Ovary (tissue), 3 donors: ENCODE measurements around the gene TGIF1.

Experiments
- EP300 ChIP-seq: sonication (generic); formaldehyde crosslinking; IDR thresholded peaks from one replicate; pipeline ENCODE4 v1.6.1; 2017; ENCODE audit warnings: antibody characterized with exemption
- POLR2A ChIP-seq: fragments of 450-650 bp; IDR thresholded peaks from one replicate; pipeline ENCODE4 v1.6.1; 2017; ENCODE audit warnings: antibody characterized with exemption, mild to moderate bottlenecking, moderate library complexity
- TF ChIP-seq, protein P1 (sequence below), 3 donors: fragments of 450-650 bp in 2 of 3; fragments of 200-600 bp in 1 of 3; IDR thresholded peaks; one replicate each; pipeline versions ENCODE4 v1.5.1 to v1.8.0; 2016 to 2022; ENCODE audit warnings: antibody characterized with exemption in 3 of 3, mild to moderate bottlenecking in 1 of 3
- donor health status: DM: no; HTN: no; CAD: no.

DNA sequence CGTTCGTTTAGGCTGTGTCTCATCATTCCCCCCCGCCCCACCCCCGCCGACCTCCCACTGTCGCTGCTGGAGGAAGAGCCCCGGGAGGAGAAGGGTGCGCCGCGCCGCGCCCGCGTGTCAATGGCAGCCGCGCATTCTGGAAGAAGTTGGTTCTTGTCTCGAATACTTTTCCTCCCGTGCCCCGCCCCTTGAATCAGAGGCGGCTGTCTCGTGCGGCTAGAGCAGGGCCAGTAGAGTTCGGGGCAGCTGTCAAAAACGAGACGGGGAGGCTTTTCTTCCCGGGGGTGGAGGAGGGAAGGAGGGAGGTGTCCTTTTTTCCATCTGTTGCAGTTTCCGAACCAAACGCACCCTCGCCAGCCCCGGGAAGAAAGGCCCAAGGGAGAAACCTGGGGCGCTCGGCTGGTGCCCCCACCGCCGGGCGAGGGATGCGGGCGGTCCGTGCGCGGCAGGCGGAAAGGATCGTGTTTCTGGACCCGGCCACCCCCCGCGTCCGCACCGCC, 410 bp upstream of the TGIF1 start:
- TF ChIP-seq, protein P1, sequence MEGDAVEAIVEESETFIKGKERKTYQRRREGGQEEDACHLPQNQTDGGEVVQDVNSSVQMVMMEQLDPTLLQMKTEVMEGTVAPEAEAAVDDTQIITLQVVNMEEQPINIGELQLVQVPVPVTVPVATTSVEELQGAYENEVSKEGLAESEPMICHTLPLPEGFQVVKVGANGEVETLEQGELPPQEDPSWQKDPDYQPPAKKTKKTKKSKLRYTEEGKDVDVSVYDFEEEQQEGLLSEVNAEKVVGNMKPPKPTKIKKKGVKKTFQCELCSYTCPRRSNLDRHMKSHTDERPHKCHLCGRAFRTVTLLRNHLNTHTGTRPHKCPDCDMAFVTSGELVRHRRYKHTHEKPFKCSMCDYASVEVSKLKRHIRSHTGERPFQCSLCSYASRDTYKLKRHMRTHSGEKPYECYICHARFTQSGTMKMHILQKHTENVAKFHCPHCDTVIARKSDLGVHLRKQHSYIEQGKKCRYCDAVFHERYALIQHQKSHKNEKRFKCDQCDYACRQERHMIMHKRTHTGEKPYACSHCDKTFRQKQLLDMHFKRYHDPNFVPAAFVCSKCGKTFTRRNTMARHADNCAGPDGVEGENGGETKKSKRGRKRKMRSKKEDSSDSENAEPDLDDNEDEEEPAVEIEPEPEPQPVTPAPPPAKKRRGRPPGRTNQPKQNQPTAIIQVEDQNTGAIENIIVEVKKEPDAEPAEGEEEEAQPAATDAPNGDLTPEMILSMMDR (IDR thresholded peaks at IDR 0.05), result no peak
- TF ChIP-seq POLR2A (no peak), EP300 (no peak)
